MCF 10A (cell line): ENCODE data around the gene COX4I2. TPM values are rescaled to one million over a fixed set of nuclear protein-coding genes. Genes with fewer than 3 reads are reported as not detected.
"Not testable (repeated sequence)": the region's sequence is repeated elsewhere in the genome, so short reads cannot be mapped to it uniquely, and the experiment has no call there.

Source experiments
- BruUV-seq: library from RNA; stranded (reverse); fragments of 400-500 nt; replicated peaks from 2 replicates; lab custom pipeline; 2021; lab: Mats Ljungman, UMichigan
- CTCF ChIA-PET: fragments of 300-600 bp; sonication (Branson Sonifier 250); formaldehyde crosslinking; extraction: SDS; loops from one replicate; lab custom pipeline; 2021; ENCODE audit warnings: antibody characterized with exemption, inconsistent platforms; lab: Yijun Ruan, JAX
- POLR2A ChIA-PET: fragments of 300-600, 350-650 bp; sonication (Branson Sonifier 250); formaldehyde crosslinking; extraction: SDS; loops from one replicate; lab custom pipeline; 2020; ENCODE audit warnings: antibody characterized with exemption, inconsistent platforms; lab: Yijun Ruan, JAX
- DNase-seq: peaks from one replicate; pipeline ENCODE4 v3.0.0-alpha.2; 2018; ENCODE audit not compliant: unreplicated experiment
- H3K27ac Mint-ChIP-seq: one replicate; pipeline ENCODE4 v1.8.0; 2022; ENCODE audit warnings: mild to moderate bottlenecking, low read depth, mixed read lengths; ENCODE audit not compliant: unreplicated experiment
- H3K27me3 Mint-ChIP-seq: one replicate; pipeline ENCODE4 v1.8.0; 2022; ENCODE audit warnings: mixed read lengths; ENCODE audit not compliant: insufficient read depth, unreplicated experiment
- H3K36me3 Mint-ChIP-seq: one replicate; pipeline ENCODE4 v1.8.0; 2022; ENCODE audit warnings: mild to moderate bottlenecking, moderate library complexity, mixed read lengths; ENCODE audit not compliant: insufficient read depth, unreplicated experiment
- H3K4me1 Mint-ChIP-seq: one replicate; pipeline ENCODE4 v1.8.0; 2022; ENCODE audit warnings: mixed read lengths; ENCODE audit not compliant: insufficient read depth, unreplicated experiment
- H3K4me3 Mint-ChIP-seq: one replicate; pipeline ENCODE4 v1.8.0; 2022; ENCODE audit warnings: mild to moderate bottlenecking, moderate library complexity, mixed read lengths; ENCODE audit not compliant: unreplicated experiment
- H3K9me3 Mint-ChIP-seq: one replicate; pipeline ENCODE4 v1.8.0; 2022; ENCODE audit warnings: mixed read lengths; ENCODE audit not compliant: unreplicated experiment
- intact Hi-C: fragments of 100-400 bp; cut with micrococcal nuclease; formaldehyde crosslinking; loops from 2 replicates; pipeline ENCODE4 v1.14.1; 2022
- total RNA-seq: library from RNA; stranded (reverse); gene quantifications from 2 replicates; pipeline ENCODE4 v1.2.3, GENCODE V29; 2022
- TF ChIP-seq, protein P1 (sequence below): fragments of 200-600 bp; IDR thresholded peaks from one replicate; pipeline ENCODE4 v1.8.0; 2022; ENCODE audit warnings: antibody characterized with exemption, mild to moderate bottlenecking; ENCODE audit not compliant: unreplicated experiment

Gene COX4I2
- total RNA-seq, 1 experiment from 2014 or later, result not detected

- DNase-seq, result peak; percentile 91
- TF ChIP-seq, protein P1, sequence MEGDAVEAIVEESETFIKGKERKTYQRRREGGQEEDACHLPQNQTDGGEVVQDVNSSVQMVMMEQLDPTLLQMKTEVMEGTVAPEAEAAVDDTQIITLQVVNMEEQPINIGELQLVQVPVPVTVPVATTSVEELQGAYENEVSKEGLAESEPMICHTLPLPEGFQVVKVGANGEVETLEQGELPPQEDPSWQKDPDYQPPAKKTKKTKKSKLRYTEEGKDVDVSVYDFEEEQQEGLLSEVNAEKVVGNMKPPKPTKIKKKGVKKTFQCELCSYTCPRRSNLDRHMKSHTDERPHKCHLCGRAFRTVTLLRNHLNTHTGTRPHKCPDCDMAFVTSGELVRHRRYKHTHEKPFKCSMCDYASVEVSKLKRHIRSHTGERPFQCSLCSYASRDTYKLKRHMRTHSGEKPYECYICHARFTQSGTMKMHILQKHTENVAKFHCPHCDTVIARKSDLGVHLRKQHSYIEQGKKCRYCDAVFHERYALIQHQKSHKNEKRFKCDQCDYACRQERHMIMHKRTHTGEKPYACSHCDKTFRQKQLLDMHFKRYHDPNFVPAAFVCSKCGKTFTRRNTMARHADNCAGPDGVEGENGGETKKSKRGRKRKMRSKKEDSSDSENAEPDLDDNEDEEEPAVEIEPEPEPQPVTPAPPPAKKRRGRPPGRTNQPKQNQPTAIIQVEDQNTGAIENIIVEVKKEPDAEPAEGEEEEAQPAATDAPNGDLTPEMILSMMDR, result no peak
- H3K36me3 Mint-ChIP-seq, result peaks cover 10% of the 10 kb centered on the region
- ChIA-PET POLR2A (interaction anchor here (0.8 to 19.7 kb wide), 9 partner anchors 11 to 132 kb away, joined by 3 to 1321 read pairs (median 94); partner anchors contain the start of genes BCL2L1 and TPX2), CTCF (interaction anchor here (0.6 to 25.4 kb wide), 10 partner anchors 11 to 176 kb away, joined by 3 to 1902 read pairs (median 5); partner anchors contain the start of gene BCL2L1)
- no peaks in the 10 kb centered on the region for H3K9me3 Mint-ChIP-seq
- no peaks in the 10 kb centered on the region for H3K27me3 Mint-ChIP-seq
- no TSS peak for BruUV-seq
- H3K27ac Mint-ChIP-seq, result peak overlapping the region; percentile 81
- peaks cover 28% of the 10 kb centered on the region for H3K4me1 Mint-ChIP-seq
- peak overlapping the region; percentile 88 for H3K4me3 Mint-ChIP-seq
- intact Hi-C loops, result loop anchor here (2.0 kb wide), 1 partner anchor 14 kb away; no protein-coding TSS in a partner anchor
These were observed 30.7 kb upstream of the COX4I2 start for GRCh38 chr20:31606804-31607639.

GRCh38 chr20:31607640-31608250 is 30.0 kb upstream of the COX4I2 start:
- DNase-seq, result peak; percentile 49
- intact Hi-C loops, result loop anchor here (2.0 kb wide), 1 partner anchor 15 kb away; no protein-coding TSS in a partner anchor
- Mint-ChIP-seq H3K4me1 (peaks cover 24% of the 10 kb centered on the region), H3K36me3 (peaks cover 14% of the 10 kb centered on the region), H3K4me3 (peak overlapping the region; percentile 88), H3K27ac (peak overlapping the region; percentile 12), H3K9me3 (no peaks in the 10 kb centered on the region), H3K27me3 (no peaks in the 10 kb centered on the region)
- CTCF ChIA-PET, result interaction anchor here (1.4 to 25.4 kb wide), 7 partner anchors 12 to 115 kb away, joined by 3 to 1902 read pairs (median 6); partner anchors contain the start of gene BCL2L1
- POLR2A ChIA-PET, result interaction anchor here (0.6 to 19.7 kb wide), 14 partner anchors 12 to 301 kb away, joined by 3 to 1321 read pairs (median 14); partner anchors contain the start of genes BCL2L1, HM13 and TPX2
- no TSS peak for BruUV-seq
- TF ChIP-seq, protein P1, result no peak

GRCh38 chr20:31608251-31608945 is 29.3 kb upstream of the COX4I2 start:
- Mint-ChIP-seq H3K4me1 (peaks cover 20% of the 10 kb centered on the region), H3K27me3 (no peaks in the 10 kb centered on the region), H3K36me3 (peaks cover 17% of the 10 kb centered on the region), H3K27ac (no peak overlapping the region), H3K9me3 (no peaks in the 10 kb centered on the region), H3K4me3 (peak overlapping the region; percentile 39)
- DNase-seq, result peak; percentile 96
- ChIA-PET POLR2A (interaction anchor here (0.6 to 19.7 kb wide), 12 partner anchors 12 to 301 kb away, joined by 3 to 1321 read pairs (median 26); partner anchors contain the start of genes BCL2L1, HM13 and TPX2), CTCF (interaction anchor here (0.6 to 25.4 kb wide), 10 partner anchors 12 to 114 kb away, joined by 3 to 1902 read pairs (median 4); partner anchors contain the start of gene BCL2L1)
- no TSS peak for BruUV-seq
- TF ChIP-seq, protein P1, result no peak
- intact Hi-C loops, result no loop called here

- H3K4me1 Mint-ChIP-seq, H3K27me3 Mint-ChIP-seq, BruUV-seq, H3K36me3 Mint-ChIP-seq, DNase-seq, H3K9me3 Mint-ChIP-seq, H3K4me3 Mint-ChIP-seq, H3K27ac Mint-ChIP-seq: not testable (repeated sequence)
- ChIA-PET CTCF (interaction anchor here (0.6 to 25.4 kb wide), 60 partner anchors 9 to 355 kb away, joined by 3 to 1902 read pairs (median 6); partner anchors contain the start of genes BCL2L1, DEFB115, FOXS1 and HM13), POLR2A (interaction anchor here (0.6 to 19.7 kb wide), 17 partner anchors 8 to 136 kb away, joined by 3 to 1321 read pairs (median 5); partner anchors contain the start of genes HM13 and TPX2)
- intact Hi-C loops, result loop anchor here (1.0 to 2.0 kb wide), 5 partner anchors 19 to 151 kb away; no protein-coding TSS in a partner anchor
These were observed 25.5 kb upstream of the COX4I2 start for GRCh38 chr20:31612271-31612640.
